NCI-H2171 treated with DMSO at 0.1 percent for 48 hours (cell line): ENCODE results near the gene R3HDM1.
"Not testable (repeated sequence)": the region's sequence is repeated elsewhere in the genome, so short reads cannot be mapped to it uniquely, and the experiment has no call there.

Experiments used
- DNase-seq: peaks from one replicate; lab custom pipeline; 2025; lab: John Stamatoyannopoulos, UW

Gene R3HDM1

DNA sequence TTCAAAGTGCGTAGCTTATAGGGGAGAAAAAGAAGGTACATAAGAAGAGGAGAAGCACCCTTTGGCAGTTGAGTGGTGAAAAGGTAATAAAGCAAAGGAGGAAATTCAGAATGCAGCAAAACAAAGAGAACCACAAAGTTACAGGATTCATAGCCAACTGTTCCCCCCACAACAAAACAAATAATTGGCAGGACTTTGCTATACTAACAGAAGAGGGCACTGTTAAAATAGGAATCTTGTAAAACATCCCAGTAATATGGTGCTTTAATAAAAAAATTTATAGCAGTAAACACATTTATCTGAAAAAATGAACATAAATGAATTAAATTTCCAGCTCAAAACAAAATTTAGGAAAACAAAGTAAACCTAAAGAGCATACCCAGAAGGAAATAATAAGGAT lies 42.3 kb downstream of the R3HDM1 start:
- no peak for DNase-seq

GRCh38 chr2:135581282-135581681 lies 50.0 kb downstream of the R3HDM1 start:
- DNase-seq: no peak

DNA sequence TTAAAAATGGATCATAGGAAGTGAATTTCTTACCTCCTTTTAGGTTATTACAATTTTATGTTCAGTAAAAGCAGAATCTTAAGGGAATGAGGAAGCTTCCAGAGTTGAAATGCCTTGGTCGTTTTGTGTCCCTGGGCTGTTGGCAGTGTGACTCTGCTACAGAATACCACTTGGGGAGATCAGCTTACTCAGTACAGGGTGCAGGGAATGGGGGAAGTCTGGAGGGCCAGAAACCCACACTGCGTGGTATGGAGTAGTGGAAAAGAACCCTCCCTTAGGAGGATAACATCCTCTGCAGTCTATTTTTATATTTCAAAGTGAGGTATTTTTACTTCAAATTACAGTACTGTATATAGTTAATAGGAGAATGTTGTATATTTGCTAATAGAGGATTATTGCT lies 51.1 kb downstream of the R3HDM1 start:
- DNase-seq: no peak

- DNase-seq: no peak
Observed at GRCh38 chr2:135585586-135585985, 54.3 kb downstream of the R3HDM1 start.

DNA sequence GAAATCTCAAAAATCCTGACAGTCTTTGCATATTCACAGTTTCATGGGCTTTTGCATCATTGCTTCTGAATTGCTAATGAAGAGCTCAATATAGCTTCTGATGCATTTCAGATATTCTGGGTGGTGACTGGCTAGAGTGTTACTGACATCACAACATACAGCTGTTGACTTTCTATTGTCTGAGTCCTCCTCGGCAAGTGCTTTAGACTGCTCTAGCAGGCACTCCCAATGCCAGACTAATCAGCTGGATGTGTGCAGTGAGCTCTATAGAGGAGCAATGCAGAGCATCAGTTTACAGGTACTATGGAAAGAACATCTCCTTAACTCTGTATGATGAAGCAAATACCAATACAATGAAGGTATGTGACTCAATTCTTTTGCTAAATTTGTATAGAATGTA lies 54.9 kb downstream of the R3HDM1 start:
- DNase-seq: peak; percentile 4

GRCh38 chr2:135587958-135588357 lies 56.7 kb downstream of the R3HDM1 start:
- DNase-seq: no peak

DNA sequence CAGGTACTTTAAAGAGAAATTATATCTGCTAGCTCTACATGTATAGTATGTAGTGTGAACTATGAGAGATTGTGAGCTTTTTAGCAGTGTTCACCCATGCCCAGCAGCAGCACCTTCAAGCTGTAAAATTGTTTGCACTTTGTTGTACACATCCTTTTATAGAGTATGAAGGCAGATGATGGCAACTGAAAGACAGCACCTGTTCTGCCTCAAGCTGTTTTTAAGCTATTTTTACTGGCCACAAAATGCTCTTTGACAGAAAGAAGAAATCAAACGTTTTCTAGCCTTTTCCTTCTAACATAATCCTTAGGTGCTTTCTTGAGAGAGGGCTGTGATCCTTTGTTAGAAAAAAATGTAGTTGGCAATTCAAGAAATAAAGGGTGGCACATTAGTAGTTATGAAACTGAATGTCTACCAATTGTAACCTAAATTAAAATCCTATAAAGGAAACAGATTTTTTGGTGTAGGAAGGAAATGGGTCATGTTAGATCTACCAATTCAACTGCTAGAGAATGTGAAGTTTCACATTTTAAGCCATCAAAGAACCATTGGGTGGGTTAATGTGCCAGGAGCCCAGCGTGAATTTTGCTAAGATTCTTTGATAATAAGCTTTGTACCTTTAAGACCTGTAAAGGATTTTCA lies 59.5 kb downstream of the R3HDM1 start:
- DNase-seq: no peak

GRCh38 chr2:135600915-135601314 lies 69.6 kb downstream of the R3HDM1 start:
- no peak for DNase-seq

- DNase-seq: no peak
Observed at GRCh38 chr2:135603543-135603942, 72.3 kb downstream of the R3HDM1 start.

GRCh38 chr2:135607561-135607960 lies 76.3 kb downstream of the R3HDM1 start:
- no peak for DNase-seq

GRCh38 chr2:135612319-135612718 lies 81.0 kb downstream of the R3HDM1 start:
- no peak for DNase-seq

DNA sequence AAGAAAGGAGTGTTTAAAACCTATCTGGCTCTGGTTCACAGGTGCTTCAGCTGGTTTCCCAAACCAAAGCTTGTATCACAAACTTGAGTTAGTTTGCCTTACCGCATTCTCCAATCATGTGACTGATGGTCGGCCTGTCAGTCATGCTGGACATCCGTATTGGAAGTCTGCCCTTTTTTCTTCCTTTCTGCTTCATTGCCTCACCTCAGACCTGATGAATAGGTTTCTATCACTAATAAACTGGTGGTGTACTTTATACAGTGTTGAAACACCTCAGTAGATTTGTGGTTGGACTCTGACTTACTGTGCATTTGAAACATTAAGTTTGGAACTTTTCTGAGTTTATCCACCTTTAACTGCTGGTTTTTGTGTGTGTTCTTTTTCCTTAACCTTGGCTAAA lies 84.1 kb downstream of the R3HDM1 start:
- no peak for DNase-seq

DNA sequence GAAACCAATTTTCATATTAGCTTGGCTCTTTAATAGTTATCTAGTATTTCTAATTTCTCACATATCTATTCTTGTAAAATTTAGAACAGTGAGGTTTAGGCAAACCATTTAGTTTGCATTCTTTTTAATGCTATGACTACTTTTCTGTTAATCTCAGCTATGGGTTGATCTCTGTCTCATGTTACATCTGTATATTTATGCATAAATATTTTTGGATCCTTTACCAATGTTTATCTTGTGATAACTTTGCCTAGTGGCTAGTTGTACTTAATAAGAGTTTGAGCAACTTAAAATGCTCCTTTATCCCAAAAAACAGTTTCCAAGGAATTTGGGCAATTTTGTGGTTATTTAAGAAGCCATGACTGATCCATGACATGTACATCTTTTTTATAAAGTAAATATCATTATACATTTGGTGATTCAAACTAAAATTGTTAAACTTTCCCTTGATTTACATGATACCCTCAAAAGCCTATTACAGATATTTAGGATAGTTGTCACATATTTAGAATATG lies 86.3 kb downstream of the R3HDM1 start:
- DNase-seq: no peak

DNA sequence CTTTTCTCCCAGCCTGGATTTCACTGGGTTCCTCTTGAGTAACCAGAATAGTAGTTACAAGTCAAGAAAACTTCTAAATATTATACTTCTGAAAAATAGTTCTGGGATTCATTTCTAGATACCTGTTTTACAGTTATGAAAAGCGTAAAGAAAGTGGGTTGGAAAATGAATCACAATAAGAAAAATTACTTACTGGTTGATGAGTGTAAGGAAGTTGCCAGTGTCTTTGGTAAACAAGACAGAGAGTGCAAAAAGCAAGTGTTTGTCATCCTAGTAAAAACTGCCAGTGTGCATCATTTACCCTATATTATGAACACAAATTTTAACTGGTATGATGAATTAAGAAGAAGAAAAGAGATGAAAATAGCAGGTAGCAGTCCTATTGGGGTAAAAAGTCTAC lies 88.9 kb downstream of the R3HDM1 start:
- DNase-seq: no peak

GRCh38 chr2:135629520-135629919 lies 98.2 kb downstream of the R3HDM1 start:
- no peak for DNase-seq

- DNase-seq: not testable (repeated sequence)
Observed at GRCh38 chr2:135630034-135630433, 98.8 kb downstream of the R3HDM1 start.

DNA sequence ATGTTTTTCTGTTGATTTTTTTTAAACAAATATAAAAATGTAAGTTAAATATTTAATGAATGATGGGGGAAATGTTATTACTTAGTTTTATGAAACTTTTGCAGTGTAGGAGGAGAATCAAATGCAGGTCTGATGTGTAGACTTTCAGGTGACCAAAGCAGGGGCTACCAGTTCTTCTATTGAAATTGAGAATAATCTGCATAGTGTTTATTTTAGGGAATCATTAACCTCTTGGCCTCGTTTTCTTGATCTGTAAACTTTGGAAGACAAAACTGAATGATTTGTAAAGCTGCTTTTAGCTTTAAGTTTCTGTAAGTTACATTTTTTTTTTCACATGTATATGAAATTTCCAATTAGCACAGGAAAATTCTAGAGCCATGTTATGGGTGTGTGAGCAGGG lies 99.2 kb downstream of the R3HDM1 start:
- no peak for DNase-seq

GRCh38 chr2:135633582-135633981 lies 102.3 kb downstream of the R3HDM1 start:
- no peak for DNase-seq

DNA sequence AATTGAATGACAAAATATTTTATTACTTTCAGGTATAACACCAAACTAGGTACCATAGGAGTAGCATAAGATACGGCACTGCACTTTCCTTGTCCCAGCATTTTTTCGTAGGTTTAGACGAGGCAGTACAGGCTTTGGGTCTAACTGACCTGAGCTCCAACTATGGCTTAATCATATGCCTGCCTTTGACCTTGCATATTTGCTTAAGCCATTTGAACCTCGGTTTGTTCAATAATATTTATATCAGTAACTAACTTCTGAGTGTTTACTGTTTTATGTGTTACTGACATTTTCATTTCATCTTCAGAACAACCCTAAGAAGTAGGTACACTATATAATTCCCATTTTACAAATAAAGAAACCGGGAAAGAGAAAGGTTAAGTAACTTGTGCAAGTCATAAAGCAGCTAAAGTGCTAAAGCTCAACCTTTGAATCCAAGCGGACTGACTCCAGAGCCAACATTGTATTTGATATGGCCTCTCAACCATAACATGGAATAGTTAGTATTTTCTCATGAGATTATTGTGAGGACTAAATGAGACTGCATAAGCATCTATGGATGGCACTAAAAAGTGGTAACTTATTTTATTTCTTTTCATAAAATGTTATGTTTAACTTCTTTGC lies 104.0 kb downstream of the R3HDM1 start:
- no peak for DNase-seq

DNA sequence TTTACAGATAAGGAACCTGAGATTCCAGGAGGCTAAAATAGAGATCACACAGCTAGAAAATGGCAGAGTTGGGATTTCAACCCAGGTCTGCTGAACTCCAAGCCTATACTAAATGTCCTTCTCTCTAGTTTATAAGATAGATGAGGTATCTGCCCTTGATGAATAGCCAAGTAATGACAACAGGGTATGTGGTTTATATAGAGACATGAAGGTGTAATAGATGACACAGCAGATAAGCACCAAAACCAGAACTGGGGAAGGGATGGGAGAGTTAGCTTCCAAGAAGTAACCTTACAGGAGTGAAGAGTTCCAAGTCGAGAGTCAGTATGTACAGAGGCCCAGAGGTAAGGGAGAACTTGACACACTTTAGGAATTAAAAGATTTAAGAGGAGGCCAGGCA lies 105.7 kb downstream of the R3HDM1 start:
- DNase-seq: no peak

- no peak for DNase-seq
Observed at GRCh38 chr2:135637456-135638087, 106.3 kb downstream of the R3HDM1 start.

DNA sequence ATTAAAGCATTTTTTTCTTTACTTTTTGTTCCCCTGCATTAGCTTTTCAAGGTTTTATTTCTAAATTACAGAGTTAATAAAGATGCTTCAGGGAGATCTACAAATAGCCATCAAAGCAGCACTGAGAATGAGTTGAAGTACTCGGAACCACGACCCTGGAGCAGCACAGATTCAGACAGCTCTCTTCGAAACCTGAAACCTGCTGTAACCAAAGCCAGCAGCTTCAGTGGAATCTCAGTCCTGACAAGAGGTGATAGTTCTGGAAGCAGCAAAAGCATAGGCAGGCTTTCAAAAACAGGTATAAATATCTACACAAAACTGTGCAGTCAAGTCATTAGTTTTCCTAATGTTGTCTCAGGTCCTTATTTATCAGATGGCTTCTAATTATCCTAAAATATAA lies 107.5 kb downstream of the R3HDM1 start:
- peak; percentile 38 for DNase-seq
